Amygdala (tissue), 56 donors: ENCODE data around the gene MOSPD3.

Experiments
- DNase-seq, 56 donors: peaks; one replicate each; lab custom pipeline; 2025; lab: John Stamatoyannopoulos, UW

MOSPD3 gene

DNA sequence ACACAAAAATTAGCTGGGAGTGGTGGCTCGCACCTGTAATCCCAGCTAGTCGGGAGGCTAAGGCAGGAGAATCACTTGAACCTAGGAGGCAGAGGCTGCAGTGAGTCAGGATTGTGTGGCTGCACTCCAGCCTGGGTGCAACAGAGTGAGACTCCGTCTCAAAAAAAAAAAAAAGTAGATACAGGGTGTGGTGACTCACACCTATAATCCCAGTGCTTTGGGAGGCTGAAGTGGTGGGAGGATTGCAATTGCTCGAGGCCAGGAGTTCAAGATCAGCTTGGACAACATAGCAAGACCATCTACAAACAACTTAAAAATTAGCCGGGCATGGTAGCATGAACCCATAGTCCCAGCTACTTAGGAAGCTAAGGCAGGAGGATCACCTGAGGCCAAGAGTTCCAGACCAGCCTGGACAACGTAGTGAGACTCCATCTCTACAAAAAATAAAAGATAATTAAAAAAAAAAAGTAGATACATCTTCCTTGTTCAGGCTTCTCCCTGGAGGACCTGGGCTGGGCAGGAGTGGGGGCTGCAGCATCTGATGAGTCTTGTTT is 2.0 kb downstream of the MOSPD3 start:
- DNase-seq = no peak

GRCh38 chr7:100620239-100620638 is 7.9 kb downstream of the MOSPD3 start:
- no peak for DNase-seq

DNA sequence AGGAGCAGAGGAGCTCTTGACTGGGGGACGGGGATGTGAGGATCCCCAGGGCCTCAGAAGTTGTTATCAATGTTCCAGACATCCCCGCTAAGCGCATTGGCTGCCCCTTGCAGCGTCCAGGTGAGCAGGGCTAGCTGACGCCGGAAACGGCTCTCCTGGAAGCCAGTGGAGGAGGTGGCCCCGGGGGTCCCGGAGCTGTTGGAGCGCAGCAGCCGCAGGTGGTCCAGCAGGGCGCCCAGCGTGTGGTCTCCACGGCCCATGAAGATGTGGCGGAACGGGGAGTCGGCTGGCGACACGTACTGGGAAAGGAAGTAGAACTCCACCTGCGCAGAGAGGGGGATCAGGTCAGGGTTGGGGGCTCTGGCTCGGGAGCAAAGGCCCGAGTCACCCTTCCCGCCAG is 8.5 kb downstream of the MOSPD3 start:
- DNase-seq = no peak

DNA sequence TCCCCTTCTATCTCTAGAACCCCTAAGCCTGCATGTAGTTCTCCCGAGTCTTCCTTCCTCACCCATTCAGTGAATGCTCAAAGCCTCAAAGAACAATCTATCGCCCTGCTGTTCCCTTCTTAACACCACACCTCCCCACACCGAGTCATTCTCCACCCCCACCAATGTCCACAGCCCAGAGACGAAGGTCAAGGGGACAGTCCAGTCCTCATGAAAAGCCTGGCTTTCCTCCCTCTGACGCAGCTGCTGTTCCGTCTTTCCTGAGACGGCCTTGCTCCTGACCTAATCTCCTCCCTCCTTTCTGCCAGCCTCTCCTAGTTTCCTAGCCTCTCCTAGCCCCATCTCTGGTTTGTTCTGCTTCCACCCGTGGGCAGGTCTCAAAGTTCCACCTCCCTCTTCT is 9.2 kb downstream of the MOSPD3 start:
- no peak for DNase-seq

- DNase-seq = no peak
These were observed 11.8 kb downstream of the MOSPD3 start for GRCh38 chr7:100623951-100624824.

GRCh38 chr7:100626055-100626454 is 13.7 kb downstream of the MOSPD3 start:
- DNase-seq = no peak

DNA sequence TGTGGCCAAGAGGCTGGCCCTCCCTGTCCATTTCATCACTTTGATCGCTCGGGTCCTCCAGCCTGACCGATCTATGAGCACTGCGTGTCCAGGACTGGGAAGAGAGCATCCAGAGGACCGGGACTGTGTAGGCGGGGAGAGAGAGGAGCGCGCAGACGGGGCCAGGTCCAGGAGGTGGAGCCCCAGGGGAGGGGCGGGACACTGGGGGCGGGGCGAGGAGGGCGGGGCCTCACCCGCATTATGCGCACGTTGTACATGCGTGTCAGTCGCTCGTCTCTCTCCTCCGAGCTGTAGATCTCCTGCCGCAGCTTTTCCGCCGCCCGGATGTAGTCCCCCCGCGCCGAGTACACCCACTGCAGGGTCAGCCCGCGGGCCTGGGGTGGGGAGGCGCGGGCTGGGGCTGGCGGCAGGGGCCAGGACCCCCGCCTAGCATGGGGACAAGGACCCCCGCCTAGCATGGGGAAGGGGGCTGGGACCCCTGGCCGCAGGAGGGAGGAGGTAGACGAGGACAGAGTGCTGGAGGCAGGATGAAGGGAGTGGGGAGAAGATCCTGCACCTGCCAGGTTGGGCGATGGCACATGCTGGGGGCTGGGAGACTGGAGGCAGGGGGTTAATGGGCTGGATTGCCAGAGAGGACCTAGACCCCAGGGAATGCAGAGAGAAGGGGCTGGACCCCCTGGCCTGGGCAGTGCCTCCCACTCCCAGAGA is 14.3 kb downstream of the MOSPD3 start:
- peak in 44 of 56 donors; percentile 5 to 72 (median 45) for DNase-seq

DNA sequence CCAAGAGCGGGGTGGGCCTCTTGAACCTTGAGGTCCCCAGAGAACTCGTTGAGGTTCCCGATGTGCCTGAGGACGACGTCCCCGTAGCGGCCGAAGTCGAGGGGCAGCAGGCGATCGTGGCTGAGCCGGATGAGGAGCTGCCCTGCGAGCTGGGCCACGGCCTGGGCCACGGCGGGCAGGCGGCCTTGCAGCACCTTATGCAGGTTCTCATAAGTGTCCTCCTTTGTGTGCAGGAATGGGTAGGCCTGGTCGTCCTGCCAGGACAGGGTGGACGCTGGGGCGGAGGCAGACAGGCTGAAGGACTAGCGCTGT is 14.9 kb downstream of the MOSPD3 start:
- DNase-seq = no peak

DNA sequence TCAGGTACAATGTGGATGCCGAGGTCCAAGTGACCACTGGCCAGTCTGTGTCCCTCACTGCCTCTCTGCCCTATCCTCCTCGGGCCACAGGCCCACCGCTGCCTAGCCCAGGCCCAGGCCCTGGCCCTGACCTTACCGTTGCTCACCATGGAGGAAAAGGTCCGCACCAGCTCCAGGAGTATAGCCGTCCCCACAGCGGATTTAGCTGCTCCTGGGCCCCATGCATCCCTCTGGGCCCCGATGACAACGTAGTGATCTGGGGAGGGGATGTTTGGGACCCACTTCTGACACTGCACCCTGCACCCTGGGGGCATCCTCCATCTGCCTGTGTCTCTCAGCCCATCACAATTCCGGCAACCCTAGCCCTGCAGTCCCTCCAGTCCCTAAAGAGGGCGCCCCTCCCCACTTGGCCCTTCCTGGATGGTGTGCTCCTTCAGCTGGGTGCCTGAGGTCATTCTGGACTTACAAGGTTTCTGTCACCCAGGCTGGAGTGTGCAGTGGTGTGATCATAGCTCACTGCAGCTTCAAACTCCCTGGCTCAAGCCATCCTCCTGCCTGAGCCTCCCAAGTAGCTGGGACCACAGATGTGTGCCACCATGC is 16.9 kb downstream of the MOSPD3 start:
- no peak for DNase-seq

- no peak for DNase-seq
These were observed 17.7 kb downstream of the MOSPD3 start for GRCh38 chr7:100630066-100630465.

DNA sequence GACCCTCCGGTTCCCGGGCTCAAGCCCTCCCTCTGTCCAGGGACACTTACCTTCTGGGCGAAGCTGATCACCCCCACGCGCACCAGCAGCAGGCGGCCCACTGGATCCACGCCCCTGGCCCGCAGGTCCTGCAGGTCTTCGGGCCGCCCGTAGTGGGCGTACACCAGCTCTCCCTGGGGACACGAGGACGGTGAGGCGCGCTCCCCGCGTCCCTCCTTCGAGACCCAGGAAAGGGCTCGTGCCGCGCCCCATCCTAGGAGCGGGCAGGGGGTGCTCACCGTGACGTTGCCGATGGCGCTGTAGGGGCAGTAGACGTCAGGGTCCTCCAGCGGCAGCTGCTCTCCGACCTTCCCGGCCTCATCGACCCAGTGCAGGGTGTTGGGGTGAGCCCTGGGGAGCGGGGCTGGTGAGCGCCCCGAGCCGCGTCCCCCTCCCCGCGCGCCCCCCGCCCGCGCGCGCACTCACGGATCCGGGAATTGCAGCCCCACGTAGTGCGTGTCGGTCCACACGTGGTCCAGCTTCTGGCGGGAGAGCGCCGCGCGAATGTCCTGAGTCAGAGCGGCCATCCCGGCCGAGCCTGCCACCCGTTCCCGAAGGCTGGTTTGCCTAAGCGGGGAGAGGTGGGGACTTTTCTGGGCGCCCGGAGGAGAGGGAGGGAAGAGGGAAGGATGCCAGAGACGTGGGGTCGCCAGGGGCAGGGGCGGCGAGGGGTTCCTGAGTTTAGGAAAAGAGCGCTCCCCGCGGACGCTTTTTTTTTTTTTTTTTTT is 20.8 kb downstream of the MOSPD3 start:
- DNase-seq = peak in 19 of 56 donors; percentile 3 to 46 (median 13)

GRCh38 chr7:100639995-100640516 is 27.7 kb downstream of the MOSPD3 start:
- DNase-seq = no peak

DNA sequence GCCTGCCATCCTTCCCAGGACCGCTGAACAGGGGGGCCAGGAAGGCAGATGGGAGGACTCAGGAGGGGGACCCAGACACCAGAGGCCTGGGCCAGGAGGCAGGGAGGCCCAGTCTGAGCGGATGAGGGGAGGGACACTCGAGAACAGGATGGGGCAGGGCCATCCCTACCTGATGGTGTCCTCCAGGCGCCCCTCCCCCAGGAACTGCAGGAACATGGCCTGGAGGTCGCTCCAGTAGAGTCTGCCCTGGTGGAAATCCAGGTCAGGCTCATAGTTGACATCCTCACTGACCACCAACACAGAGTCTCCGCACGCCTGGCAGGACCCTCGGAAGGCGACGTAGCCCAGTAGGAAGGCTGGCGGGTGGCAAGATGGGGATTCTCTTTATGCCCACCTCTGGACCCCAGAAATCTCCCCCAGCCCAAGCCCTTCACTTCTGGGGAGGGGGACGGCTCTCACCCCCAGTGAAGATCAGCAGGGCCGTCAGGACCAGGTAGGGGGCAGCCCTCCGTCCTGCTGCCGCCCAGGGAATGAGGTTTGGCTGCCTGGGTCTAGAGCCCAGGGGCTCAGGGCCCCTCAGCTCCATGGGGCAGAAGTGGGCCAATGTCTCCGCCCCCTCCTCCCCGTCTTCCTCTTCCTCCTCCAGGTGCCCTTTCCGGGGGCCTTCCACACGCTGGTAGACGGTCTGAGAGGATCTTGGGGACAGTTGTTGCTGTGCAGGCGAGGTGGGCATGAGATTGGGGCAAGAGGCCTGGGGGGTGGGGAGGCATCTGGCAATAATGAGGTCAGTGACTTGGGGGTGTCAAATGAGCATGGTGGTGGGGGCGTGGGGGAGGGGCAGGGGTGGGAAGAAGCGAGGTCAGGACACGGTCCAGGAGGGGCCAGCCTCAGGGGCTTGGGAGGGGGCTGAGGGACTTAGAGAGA is 28.4 kb downstream of the MOSPD3 start:
- no peak for DNase-seq

- DNase-seq = no peak
These were observed 29.1 kb downstream of the MOSPD3 start, which contains the start of gene TFR2 for GRCh38 chr7:100641463-100641859. TSS of gene TFR2 (minus strand) at chr7:100641552. CDS start at chr7:100641509, 43 bp downstream.

DNA sequence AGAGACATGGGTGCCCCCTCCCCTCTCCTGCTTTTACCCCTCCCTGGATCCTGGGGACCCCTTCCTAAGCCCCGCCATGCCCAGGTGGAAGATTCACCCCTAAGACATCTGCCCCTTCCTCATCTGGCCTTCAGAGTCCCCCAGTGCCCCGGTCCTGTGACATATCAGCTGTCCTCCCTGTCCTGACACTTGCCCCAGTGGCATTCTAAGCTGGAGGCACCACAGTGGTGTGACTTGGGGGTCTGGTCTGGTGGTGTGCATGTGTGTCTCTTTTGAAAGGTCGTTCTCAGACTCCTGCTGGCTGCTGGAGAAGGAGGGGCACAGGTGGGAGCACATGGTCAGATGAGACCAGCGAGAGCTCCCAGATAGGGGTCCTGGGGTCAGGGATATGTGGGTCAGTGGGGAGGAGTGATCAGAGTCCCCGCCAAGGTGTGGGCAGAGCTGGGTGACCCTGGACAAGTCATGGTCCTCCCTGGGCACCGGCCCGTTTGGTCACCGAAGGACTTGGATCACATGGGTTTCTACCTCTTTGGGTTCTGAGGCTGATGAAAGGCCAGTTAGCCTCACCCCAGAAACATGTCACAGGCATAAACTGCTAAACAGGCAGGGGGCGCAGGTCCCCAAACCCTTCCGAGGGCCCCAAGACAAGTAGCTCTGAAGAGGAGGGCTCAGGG is 29.7 kb downstream of the MOSPD3 start:
- peak in 1 of 56 donors; percentile 10 for DNase-seq

DNA sequence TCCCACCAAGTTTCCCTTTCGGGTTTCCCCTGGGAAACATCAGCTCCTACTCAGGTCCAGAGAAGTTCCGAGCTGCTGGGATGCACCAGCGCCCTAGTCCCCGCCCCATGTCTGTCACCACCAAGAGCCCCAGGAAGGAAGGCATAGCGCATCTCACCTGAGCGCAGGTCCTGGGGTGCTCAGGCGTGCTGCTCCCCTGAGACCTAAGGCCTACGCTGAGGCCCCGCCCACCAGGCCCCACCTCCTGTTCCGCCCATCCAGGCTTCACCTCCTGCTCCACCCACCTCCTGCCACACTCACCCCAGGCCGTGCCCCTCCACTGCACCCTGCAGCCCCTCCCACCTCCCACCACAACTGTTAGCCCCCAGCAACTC is 30.2 kb downstream of the MOSPD3 start:
- no peak for DNase-seq

DNA sequence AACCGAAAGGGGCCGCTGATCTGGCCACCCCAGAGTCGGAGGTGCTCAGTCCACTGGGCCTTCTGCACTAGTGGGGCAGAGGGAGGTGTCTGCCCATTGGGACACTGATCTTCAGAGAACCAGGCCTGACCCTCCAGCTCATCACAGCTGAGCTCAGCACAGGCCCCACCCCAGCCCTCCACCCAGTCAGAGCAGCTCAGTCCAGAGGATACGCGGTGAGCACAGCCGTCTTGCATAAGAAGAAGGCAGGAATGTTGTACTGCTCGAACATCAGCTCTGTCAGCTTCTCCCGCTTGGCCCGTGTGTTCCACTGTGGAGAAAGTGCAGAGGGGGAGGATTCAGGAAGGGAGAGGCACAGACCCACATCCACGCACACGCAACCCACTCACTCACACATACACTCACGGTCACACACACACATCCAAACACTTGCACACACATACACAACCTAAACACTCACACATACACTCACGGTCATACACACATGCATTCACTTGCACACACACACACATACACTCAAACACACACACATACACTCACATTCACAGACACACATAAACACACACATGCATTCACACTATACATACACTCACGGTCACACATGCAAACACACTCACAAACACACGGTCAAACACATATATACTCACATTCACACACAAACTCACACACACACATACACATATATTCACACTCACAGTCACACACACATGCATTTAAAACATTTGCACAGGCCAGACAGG is 37.7 kb downstream of the MOSPD3 start:
- no peak for DNase-seq
